HG02943 (cell line): ENCODE measurements around the gene ZFP37.
A peak's percentile ranks its signal among the peaks of the same experiment; 100 is the strongest.
"Not testable (repeated sequence)": the region's sequence is repeated elsewhere in the genome, so short reads cannot be mapped to it uniquely, and the experiment has no call there.

Source experiments
- ATAC-seq: cut with Tn5 transposase; IDR thresholded peaks from one replicate; pipeline ENCODE4 v1.9.1; 2021; ENCODE audit warnings: mild to moderate bottlenecking, low read depth, moderate library complexity; ENCODE audit not compliant: unreplicated experiment

The ZFP37 gene

DNA sequence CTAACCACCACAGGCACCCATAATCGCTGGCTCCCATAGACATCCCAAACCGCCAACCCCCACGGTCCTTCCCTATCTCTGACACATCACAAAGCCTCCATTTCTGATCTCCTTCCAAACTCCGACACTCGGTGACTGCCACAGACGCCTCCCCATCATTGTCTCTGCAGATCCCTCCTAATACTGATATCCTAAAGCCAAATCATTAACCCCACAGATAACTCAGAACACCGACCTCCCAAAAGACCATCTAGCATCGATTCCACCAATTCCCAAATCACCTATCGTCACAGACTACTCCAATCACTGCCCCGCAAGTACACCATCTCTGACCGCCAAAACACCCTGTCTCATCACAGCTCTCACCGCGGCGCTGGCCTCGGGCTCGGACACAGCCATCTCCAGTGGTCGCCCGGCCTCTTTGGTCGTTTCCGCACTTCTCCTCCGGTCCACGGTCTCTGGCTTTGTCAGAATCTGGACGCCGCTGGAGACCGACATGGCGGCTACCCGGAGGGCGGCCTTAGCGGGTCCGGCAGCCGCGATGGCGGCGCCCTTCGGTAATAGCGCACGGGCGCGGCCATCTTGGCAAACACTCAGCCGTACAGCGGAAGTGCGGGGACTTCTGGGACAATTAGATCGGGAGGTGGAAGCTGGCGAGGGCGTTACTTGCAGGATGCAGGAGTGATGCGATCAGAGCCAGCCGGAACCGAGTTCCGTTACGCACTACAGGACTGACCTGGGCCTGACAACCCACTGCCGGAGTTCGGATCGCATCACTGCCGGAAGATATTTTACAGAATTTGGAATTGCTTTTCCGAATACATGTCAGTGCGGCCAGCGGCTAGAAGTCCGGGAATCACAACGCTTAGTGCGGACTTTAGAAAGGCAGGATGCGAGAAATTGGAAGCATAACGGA, at the start of gene ZFP37:
TSS of gene ZFP37 (minus strand) at position 534 of the 916 bp plus-strand sequence. CDS start at position 498, 36 bp downstream.
- peak; percentile 73 for ATAC-seq

DNA sequence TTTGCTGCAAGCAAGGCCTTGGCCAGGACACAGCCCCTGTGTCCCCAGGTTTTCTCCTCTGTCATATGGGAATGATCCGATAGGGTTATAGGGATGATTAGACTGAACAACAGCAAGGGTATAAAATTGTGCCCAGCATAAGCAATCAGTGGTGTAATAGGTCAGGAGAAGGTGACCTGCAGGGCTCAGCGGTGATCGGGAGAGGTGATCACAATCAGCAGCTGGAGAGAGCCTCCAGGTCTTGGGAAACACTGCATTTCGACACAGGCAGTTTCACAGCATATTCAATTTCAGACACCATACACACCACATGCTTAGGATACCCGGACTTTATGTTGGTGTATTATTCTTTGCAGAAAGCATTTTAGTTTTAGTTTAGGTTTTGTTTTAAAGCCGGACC, 48.8 kb upstream of the ZFP37 start:
- ATAC-seq = not testable (repeated sequence)

GRCh38 chr9:113095561-113095960, 39.0 kb upstream of the ZFP37 start:
- no peak for ATAC-seq

GRCh38 chr9:113089924-113090323, 33.4 kb upstream of the ZFP37 start:
- ATAC-seq = not testable (repeated sequence)

DNA sequence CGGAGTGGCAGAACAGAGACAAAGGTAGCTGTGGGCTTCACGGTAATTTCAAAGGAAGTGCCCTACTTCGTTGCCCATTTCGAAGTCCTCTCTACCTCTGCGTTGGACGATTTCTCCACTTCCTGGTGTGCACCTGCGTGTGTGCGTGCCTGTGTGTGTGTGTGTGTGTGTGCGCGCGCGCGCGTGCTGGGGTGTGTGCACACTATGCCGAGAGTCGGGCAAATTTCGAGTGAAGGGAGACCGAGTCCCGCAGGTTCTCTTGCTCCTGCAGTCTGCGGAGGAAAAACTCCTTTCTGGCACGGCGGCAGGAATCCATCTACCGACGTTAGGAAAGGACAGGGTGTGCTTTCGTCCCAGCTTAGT, 32.6 kb upstream of the ZFP37 start:
- not testable (repeated sequence) for ATAC-seq

DNA sequence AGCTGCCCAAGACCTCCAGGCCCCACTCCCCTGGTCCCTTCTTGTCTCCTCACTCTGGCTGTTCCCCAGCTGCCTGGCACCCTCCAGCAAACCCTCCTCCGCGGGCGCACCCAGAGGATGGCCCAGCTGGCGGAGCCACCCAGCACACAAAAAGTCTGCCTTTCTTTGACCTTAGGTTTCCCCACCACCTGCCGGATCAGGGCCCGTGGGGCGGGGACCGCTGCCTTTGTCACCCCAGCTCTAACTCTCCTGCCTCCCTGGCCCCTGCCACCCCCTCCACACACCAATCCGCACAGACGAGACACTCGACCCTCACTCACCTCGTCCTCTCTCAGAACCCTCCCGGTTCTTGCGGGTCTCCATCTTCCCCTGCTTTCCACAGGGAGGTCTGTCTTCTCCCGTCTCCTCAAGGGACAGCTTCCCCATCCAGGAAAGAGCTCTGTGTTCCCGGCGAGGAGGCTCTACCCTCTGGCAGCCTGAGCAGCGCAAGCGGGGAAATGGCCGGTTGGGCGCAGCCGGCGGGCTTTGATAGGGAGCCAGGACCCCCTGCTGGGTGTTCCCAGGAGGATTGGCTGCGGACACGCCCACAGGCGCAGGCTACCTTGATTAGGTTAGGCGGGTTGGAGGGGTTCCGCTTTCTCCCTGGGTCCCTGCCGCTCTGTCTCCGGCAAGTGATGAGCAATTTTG, 32.1 kb upstream of the ZFP37 start:
- not testable (repeated sequence) for ATAC-seq

GRCh38 chr9:113062932-113063310, 6.4 kb upstream of the ZFP37 start:
- ATAC-seq = not testable (repeated sequence)

GRCh38 chr9:113062256-113062931, 5.9 kb upstream of the ZFP37 start:
- not testable (repeated sequence) for ATAC-seq

DNA sequence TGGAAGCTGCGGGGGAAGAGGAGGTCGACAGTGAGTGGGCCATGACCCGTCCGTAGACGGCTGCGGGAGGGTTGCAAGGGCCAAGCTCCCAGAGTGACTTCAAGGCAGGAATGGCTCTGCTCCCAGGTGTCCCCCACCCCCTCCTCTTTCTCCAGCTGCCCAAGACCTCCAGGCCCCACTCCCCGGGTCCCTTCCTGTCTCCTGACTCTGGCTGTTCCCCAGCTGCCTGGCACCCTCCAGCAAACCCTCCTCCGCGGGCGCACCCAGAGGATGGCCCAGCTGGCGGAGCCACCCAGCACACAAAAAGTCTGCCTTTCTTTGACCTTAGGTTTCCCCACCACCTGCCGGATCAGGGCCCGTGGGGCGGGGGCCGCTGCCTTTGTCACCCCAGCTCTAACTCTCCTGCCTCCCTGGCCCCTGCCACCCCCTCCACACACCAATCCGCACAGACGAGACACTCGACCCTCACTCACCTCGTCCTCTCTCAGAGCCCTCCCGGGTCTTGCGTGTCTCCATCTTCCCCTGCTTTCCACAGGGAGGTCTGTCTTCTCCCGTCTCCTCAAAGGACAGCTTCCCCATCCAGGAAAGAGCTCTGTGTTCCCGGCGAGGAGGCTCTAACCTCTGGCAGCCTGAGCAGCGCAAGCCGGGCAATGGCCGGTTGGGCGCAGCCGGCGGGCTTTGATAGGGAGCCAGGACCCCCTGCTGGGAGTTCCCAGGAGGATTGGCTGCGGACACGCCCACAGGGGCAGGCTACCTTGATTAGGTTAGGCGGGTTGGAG, 4.7 kb upstream of the ZFP37 start:
- not testable (repeated sequence) for ATAC-seq

GRCh38 chr9:113059581-113060284, 3.2 kb upstream of the ZFP37 start:
- not testable (repeated sequence) for ATAC-seq

GRCh38 chr9:113057193-113057592, 669 bp upstream of the ZFP37 start:
- no peak for ATAC-seq

GRCh38 chr9:113042884-113043657, 13.5 kb downstream of the ZFP37 start:
- no peak for ATAC-seq

GRCh38 chr9:113026200-113026599, 30.3 kb downstream of the ZFP37 start:
- ATAC-seq = no peak

DNA sequence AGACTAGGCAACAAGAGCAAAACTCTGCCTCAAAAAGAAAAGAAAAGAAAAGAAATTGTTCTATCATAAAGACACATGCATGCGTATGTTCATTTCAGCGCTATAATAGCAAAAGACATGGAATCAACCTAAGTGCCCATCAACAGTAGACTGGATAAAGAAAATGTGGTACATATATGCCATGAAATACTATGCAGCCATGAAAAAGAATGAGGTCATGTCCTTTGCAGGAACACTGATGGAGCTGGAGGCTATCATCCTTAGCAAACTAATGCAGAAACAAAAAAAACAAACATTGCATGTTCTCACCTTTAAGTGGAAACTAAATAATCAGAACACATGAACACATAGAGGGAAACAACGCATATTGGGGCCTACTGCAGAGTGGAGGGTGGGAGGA, 38.3 kb downstream of the ZFP37 start:
- ATAC-seq = no peak

DNA sequence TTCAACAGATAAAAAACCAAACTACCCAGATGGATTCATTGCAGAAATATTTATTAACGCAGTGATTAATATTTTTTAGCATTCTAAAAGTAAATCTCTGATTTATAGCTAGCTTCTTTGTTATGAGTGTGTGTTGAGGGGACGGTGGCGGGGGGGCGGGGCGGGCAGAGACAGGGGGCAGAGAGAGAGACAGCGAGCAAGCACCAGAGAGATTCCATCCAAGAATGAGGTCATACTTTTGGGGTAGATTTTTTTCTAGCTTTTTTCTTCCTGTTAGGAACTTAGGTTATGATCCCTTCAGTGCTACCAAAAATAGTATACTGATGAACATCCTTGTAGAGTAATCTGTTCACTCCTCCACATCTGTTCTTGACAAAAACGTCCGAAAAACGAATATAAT, 44.0 kb downstream of the ZFP37 start:
- no peak for ATAC-seq

GRCh38 chr9:113011911-113012381, 44.6 kb downstream of the ZFP37 start, which contains the start of gene ZNF883:
Gene ZNF883 (minus strand): TSS chr9:113012192.
- ATAC-seq = no peak

DNA sequence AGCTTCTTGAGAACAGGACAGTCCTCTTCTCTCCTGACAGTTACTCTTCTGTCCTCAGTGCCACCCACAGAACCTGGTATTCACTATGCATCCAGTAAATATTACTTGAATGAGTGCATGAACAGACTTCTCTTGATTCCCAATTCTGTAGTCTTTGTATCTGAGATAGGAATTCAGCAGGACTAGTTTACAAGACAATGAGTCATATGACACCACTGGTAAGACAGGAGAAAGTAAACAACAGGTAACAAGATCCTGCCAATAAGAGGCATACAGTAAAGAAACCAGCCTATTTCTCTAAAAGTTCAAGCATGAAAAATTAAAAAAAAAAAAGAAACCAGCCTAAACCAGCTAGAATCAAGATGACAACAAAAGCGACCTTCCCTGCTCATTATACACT, 50.7 kb downstream of the ZFP37 start:
- ATAC-seq = no peak

DNA sequence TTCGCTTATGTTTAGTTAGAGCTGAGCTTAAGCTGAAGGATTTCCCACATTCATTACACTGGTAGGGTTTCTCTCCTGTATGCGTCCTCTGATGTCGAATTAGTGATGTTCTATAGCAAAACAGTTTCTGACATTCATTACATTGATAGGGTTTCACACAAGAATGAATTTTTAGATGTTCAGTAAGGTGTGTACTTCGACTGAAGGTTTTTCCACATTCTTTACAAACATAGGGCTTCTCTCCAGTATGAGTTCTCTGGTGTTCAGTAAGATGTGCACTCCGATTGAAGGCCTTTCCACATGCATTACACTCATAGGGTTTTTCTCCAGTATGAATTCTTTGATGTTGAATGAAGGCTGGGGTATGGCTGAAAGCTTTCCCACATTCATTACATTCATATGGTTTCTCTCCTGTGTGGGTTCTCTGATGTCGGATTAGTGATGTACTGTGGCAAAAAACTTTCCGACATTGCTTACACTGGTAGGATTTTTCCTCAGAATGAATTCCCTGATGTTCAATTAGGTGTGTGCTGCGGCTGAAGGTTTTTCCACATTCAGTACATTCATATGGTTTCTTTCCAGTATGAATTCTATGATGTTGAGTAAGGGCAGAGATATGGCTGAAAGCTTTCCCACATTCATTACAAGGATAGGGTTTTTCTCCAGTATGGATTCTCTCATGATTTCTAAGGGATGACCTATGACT, 59.1 kb downstream of the ZFP37 start:
- ATAC-seq = no peak
